Hippocampal formation (tissue), 2 donors: ENCODE data around the gene CPN1.
"Not testable (repeated sequence)": the region's sequence is repeated elsewhere in the genome, so short reads cannot be mapped to it uniquely, and the experiment has no call there.

Experiments used
- DNase-seq, 2 donors: peaks; one replicate each; lab custom pipeline; 2025; lab: John Stamatoyannopoulos, UW

Gene CPN1

GRCh38 chr10:100022403-100022802, 59.3 kb downstream of the CPN1 start:
- no peak for DNase-seq

GRCh38 chr10:100021322-100021721, 60.3 kb downstream of the CPN1 start:
- no peak for DNase-seq

GRCh38 chr10:100020886-100021253, 60.8 kb downstream of the CPN1 start:
- no peak for DNase-seq

- no peak for DNase-seq
Measured at GRCh38 chr10:100020142-100020885, 61.4 kb downstream of the CPN1 start.

- DNase-seq, result no peak
Measured at GRCh38 chr10:100019787-100020141, 61.9 kb downstream of the CPN1 start.

GRCh38 chr10:100014071-100014762, 67.5 kb downstream of the CPN1 start:
- no peak for DNase-seq

GRCh38 chr10:100013621-100014020, 68.0 kb downstream of the CPN1 start:
- DNase-seq, result no peak

- DNase-seq, result not testable (repeated sequence)
Measured at GRCh38 chr10:100011906-100012305, 69.8 kb downstream of the CPN1 start.

- peak; percentile 55 to 59 for DNase-seq
Measured at GRCh38 chr10:100009793-100010676, 71.6 kb downstream of the CPN1 start, which contains the start of gene DNMBP. Gene DNMBP, minus strand, starts transcription at chr10:100009947. Its CDS starts 37,823 bp downstream, at chr10:99972124.

- peak in 1 of 2 donors; percentile 55 for DNase-seq
Measured at GRCh38 chr10:100009283-100009792, 72.3 kb downstream of the CPN1 start.

- DNase-seq, result no peak
Measured at GRCh38 chr10:100008708-100009282, 72.9 kb downstream of the CPN1 start.

GRCh38 chr10:100008142-100008522, 73.5 kb downstream of the CPN1 start:
- DNase-seq, result no peak

GRCh38 chr10:100007231-100008141, 74.2 kb downstream of the CPN1 start:
- no peak for DNase-seq

- DNase-seq, result no peak
Measured at GRCh38 chr10:100006243-100006886, 75.3 kb downstream of the CPN1 start.

- no peak for DNase-seq
Measured at GRCh38 chr10:100004805-100005510, 76.7 kb downstream of the CPN1 start.

- no peak for DNase-seq
Measured at GRCh38 chr10:100000109-100000644, 81.5 kb downstream of the CPN1 start.

GRCh38 chr10:99999319-100000108, 82.2 kb downstream of the CPN1 start:
- DNase-seq, result no peak

GRCh38 chr10:99998889-99999288, 82.8 kb downstream of the CPN1 start:
- DNase-seq, result no peak
